ENCODE measurements around the gene LRP1B. TPM values are rescaled to one million over a fixed set of nuclear protein-coding genes. Genes with fewer than 3 reads are reported as not detected.
"Not testable (repeated sequence)": the region's sequence is repeated elsewhere in the genome, so short reads cannot be mapped to it uniquely, and the experiment has no call there.

Gene LRP1B
- total RNA-seq, 2 experiments from 2014 or later: not detected

DNA sequence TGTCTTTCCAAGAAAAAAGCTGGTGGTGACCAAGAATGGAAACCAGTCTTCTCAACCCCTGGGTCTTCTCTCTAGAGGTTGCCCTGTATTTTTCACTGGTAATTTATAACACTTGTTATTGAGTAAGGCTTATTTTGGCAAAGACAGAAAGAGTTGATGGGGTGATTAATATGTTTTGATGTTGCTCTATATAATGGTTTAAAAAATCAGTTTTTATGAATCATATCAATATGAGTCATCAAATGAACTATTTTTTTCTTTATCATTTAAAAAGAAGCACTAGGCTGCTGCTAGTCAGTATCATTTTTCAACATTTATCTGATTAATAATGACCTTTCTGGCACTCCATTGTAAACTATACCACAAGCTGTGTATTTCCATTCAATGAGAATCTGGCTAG, 1142.2 kb downstream of the LRP1B start:
- no peak overlapping the region for H3K4me3 Mint-ChIP-seq
- POLR2A ChIA-PET: no interaction called here
- no peaks in the 10 kb centered on the region for H3K27me3 Mint-ChIP-seq
- DNase-seq (no peak), ATAC-seq (no peak)
- no peaks in the 10 kb centered on the region for H3K4me1 Mint-ChIP-seq
- intact Hi-C loops (cut with DNase I, micrococcal nuclease): no loop called here
- peaks cover 11% of the 10 kb centered on the region for H3K9me3 Mint-ChIP-seq (ENCODE audit: low read depth)
- H3K36me3 Mint-ChIP-seq (ENCODE audit: low read depth): no peaks in the 10 kb centered on the region
- CTCF ChIA-PET: no interaction called here
- H3K27ac Mint-ChIP-seq: no peak overlapping the region

DNA sequence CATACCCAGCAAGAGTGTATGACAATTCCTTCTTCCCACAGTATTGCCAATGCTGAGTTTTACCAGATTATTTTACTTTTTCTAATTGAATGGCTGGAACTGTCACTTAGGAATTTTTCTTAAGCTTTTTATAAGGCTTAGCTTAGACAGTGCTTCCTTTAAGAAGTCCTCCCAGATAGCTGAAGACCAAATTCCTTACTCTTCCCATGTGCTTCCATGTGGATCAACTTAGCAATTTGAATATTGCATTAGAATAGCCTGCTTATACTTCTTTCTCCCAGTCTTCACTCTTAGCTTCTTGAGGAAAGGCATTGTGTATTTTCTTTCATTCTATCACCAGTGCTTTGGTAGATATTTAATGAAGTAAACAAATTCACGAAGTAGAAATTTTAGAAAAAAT, 1144.4 kb downstream of the LRP1B start:
- intact Hi-C loops (cut with DNase I, micrococcal nuclease): no loop called here
- no peaks in the 10 kb centered on the region for H3K27me3 Mint-ChIP-seq
- ATAC-seq: no peak
- ChIA-PET POLR2A (no interaction called here), CTCF (no interaction called here)
- H3K27ac Mint-ChIP-seq: no peak overlapping the region
- H3K36me3 Mint-ChIP-seq (ENCODE audit: low read depth): no peaks in the 10 kb centered on the region
- no peak for DNase-seq
- H3K4me1 Mint-ChIP-seq: no peaks in the 10 kb centered on the region
- H3K4me3 Mint-ChIP-seq: no peak overlapping the region
- peaks cover 8% of the 10 kb centered on the region for H3K9me3 Mint-ChIP-seq (ENCODE audit: low read depth)

- ATAC-seq: no peak
- ChIA-PET POLR2A (no interaction called here), CTCF (no interaction called here)
- Mint-ChIP-seq H3K27me3 (no peaks in the 10 kb centered on the region), H3K4me1 (no peaks in the 10 kb centered on the region), H3K36me3 (ENCODE audit: low read depth) (no peaks in the 10 kb centered on the region), H3K9me3 (ENCODE audit: low read depth) (peaks cover 2% of the 10 kb centered on the region), H3K4me3 (no peak overlapping the region), H3K27ac (no peak overlapping the region)
- DNase-seq: no peak
- intact Hi-C loops (cut with DNase I, micrococcal nuclease): no loop called here
These were observed 1155.6 kb downstream of the LRP1B start for GRCh38 chr2:140975237-140975636.

- H3K4me1 Mint-ChIP-seq: no peaks in the 10 kb centered on the region
- DNase-seq (no peak), ATAC-seq (no peak)
- H3K9me3 Mint-ChIP-seq (ENCODE audit: low read depth): peaks cover 2% of the 10 kb centered on the region
- no peak overlapping the region for H3K4me3 Mint-ChIP-seq
- H3K36me3 Mint-ChIP-seq (ENCODE audit: low read depth): no peaks in the 10 kb centered on the region
- intact Hi-C loops (cut with DNase I, micrococcal nuclease): no loop called here
- ChIA-PET POLR2A (no interaction called here), CTCF (no interaction called here)
- no peak overlapping the region for H3K27ac Mint-ChIP-seq
- H3K27me3 Mint-ChIP-seq: no peaks in the 10 kb centered on the region
These were observed 1158.1 kb downstream of the LRP1B start for GRCh38 chr2:140972724-140973123.

- intact Hi-C loops (cut with DNase I, micrococcal nuclease); H3K4me1 Mint-ChIP-seq; CTCF ChIA-PET; H3K36me3 Mint-ChIP-seq (ENCODE audit: low read depth); ATAC-seq; DNase-seq; H3K9me3 Mint-ChIP-seq (ENCODE audit: low read depth); H3K27me3 Mint-ChIP-seq; H3K27ac Mint-ChIP-seq; H3K4me3 Mint-ChIP-seq: not testable (repeated sequence)
- POLR2A ChIA-PET: interaction anchor here (0.6 kb wide), 1 partner anchor 1139 kb away, joined by 4 read pairs; no protein-coding TSS in a partner anchor
These were observed 1166.5 kb downstream of the LRP1B start for GRCh38 chr2:140964324-140964723.

- peaks cover 3% of the 10 kb centered on the region for H3K9me3 Mint-ChIP-seq (ENCODE audit: low read depth)
- H3K36me3 Mint-ChIP-seq (ENCODE audit: low read depth): no peaks in the 10 kb centered on the region
- DNase-seq (no peak), ATAC-seq (no peak)
- no peaks in the 10 kb centered on the region for H3K27me3 Mint-ChIP-seq
- no peak overlapping the region for H3K27ac Mint-ChIP-seq
- H3K4me3 Mint-ChIP-seq: no peak overlapping the region
- H3K4me1 Mint-ChIP-seq: no peaks in the 10 kb centered on the region
- CTCF ChIA-PET: no interaction called here
- POLR2A ChIA-PET: no interaction called here
- intact Hi-C loops (cut with DNase I, micrococcal nuclease): no loop called here
These were observed 1180.9 kb downstream of the LRP1B start for GRCh38 chr2:140949932-140950331.

DNA sequence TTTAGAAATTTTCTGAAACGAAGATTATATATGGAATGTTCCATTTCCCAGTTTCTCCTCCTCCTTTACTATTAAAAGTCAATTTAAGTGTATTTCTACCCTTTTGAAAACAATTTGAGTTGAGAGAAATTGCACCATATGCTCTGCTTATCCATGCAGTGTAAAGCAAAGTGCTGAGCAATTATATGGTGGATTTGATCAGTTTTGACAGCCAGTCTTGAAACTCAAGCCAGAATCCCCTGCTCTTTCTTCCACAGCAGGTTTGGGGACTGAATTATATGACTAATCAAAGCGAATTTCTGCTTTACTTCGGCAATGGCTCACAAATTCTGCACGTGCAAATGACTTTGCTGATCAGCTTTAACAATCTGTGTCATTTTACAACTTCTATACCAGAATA, 1183.6 kb downstream of the LRP1B start:
- ChIA-PET POLR2A (no interaction called here), CTCF (no interaction called here)
- ATAC-seq: no peak
- H3K9me3 Mint-ChIP-seq (ENCODE audit: low read depth): peaks cover 14% of the 10 kb centered on the region
- H3K27me3 Mint-ChIP-seq: no peaks in the 10 kb centered on the region
- DNase-seq: no peak
- H3K4me1 Mint-ChIP-seq: no peaks in the 10 kb centered on the region
- intact Hi-C loops (cut with DNase I, micrococcal nuclease): no loop called here
- no peaks in the 10 kb centered on the region for H3K36me3 Mint-ChIP-seq (ENCODE audit: low read depth)
- no peak overlapping the region for H3K4me3 Mint-ChIP-seq
- no peak overlapping the region for H3K27ac Mint-ChIP-seq

DNA sequence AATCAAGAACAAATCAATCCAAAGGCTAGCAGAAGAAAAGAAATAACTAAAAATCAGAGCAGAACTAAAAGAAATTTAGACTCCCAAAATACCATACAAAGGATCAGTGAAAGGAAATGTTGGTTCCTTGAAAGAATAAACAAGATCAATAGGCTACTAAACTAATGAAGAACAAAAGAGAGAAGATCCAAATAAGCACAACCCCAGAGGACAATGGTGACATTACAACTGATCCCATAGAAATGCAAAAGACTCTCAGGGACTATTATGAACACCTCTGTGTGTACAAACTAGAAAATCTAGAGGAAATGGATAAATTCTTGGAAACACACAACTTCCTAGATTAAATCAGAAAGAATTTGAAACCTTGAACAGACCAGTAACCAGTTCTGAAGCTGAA, 1186.9 kb downstream of the LRP1B start:
- no peak for ATAC-seq
- intact Hi-C loops (cut with DNase I, micrococcal nuclease): no loop called here
- H3K27me3 Mint-ChIP-seq: no peaks in the 10 kb centered on the region
- no peaks in the 10 kb centered on the region for H3K4me1 Mint-ChIP-seq
- ChIA-PET POLR2A (no interaction called here), CTCF (no interaction called here)
- H3K27ac Mint-ChIP-seq: no peak overlapping the region
- no peak overlapping the region for H3K4me3 Mint-ChIP-seq
- DNase-seq: no peak
- H3K9me3 Mint-ChIP-seq (ENCODE audit: low read depth): peaks cover 20% of the 10 kb centered on the region
- H3K36me3 Mint-ChIP-seq (ENCODE audit: low read depth): no peaks in the 10 kb centered on the region

DNA sequence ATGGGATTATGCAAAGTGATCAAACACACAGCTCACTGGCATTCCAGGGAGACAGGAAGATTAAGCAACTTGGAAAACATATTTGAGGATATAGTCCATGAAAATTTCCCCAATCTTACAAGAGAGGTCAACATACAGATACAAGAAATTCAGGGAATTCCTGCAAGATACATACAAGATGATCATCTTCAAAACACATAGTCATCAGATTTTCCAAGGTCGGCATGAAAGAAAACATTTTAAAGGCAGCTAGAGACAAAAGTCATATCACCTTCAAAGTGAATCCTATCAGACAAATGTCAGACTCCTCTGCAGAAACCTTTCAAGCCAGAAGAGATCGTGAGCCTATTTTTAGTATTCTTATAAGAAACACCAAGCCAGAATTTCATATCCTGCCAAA, 1188.5 kb downstream of the LRP1B start:
- Mint-ChIP-seq H3K4me3 (no peak overlapping the region), H3K36me3 (ENCODE audit: low read depth) (no peaks in the 10 kb centered on the region), H3K4me1 (no peaks in the 10 kb centered on the region), H3K27me3 (no peaks in the 10 kb centered on the region), H3K27ac (no peak overlapping the region), H3K9me3 (ENCODE audit: low read depth) (peaks cover 23% of the 10 kb centered on the region)
- ATAC-seq (no peak), DNase-seq (no peak)
- intact Hi-C loops (cut with DNase I, micrococcal nuclease): no loop called here
- CTCF ChIA-PET: no interaction called here
- POLR2A ChIA-PET: no interaction called here

- Mint-ChIP-seq H3K4me1 (no peaks in the 10 kb centered on the region), H3K4me3 (no peak overlapping the region), H3K9me3 (ENCODE audit: low read depth) (peaks cover 5% of the 10 kb centered on the region), H3K27ac (no peak overlapping the region), H3K27me3 (no peaks in the 10 kb centered on the region), H3K36me3 (ENCODE audit: low read depth) (no peaks in the 10 kb centered on the region)
- ATAC-seq (no peak), DNase-seq (no peak)
- CTCF ChIA-PET: no interaction called here
- intact Hi-C loops (cut with DNase I, micrococcal nuclease): no loop called here
- POLR2A ChIA-PET: no interaction called here
These were observed 1201.0 kb downstream of the LRP1B start for GRCh38 chr2:140929849-140930248.

GRCh38 chr2:140918426-140918825, 1212.4 kb downstream of the LRP1B start:
- no peak for ATAC-seq
- H3K9me3 Mint-ChIP-seq (ENCODE audit: low read depth): peaks cover 13% of the 10 kb centered on the region
- intact Hi-C loops (cut with DNase I, micrococcal nuclease): no loop called here
- H3K4me1 Mint-ChIP-seq: no peaks in the 10 kb centered on the region
- no peaks in the 10 kb centered on the region for H3K27me3 Mint-ChIP-seq
- POLR2A ChIA-PET: no interaction called here
- no peak for DNase-seq
- CTCF ChIA-PET: no interaction called here
- H3K4me3 Mint-ChIP-seq: no peak overlapping the region
- H3K27ac Mint-ChIP-seq: no peak overlapping the region
- H3K36me3 Mint-ChIP-seq (ENCODE audit: low read depth): no peaks in the 10 kb centered on the region

DNA sequence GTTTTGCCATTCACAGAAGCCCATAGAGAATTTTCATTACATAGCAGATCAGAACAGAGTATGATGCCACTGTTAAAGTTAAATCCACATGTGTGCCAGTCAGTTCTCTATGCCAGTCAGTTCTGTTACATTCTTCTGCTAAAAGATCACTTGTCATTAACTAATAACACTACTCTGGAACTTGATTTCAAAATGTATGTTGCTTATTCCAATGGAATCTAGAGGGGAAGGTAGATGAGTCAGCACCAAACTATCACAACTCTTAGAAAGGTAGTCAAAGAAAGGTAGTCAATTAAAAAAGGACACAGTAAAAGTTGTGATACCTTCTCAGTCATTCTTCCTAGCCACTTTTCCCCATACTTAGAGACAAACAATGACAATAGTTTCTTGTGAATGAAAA, 1214.4 kb downstream of the LRP1B start:
- Mint-ChIP-seq H3K9me3 (ENCODE audit: low read depth) (peaks cover 11% of the 10 kb centered on the region), H3K4me1 (no peaks in the 10 kb centered on the region), H3K27ac (no peak overlapping the region), H3K4me3 (no peak overlapping the region), H3K27me3 (no peaks in the 10 kb centered on the region), H3K36me3 (ENCODE audit: low read depth) (no peaks in the 10 kb centered on the region)
- no peak for DNase-seq
- no peak for ATAC-seq
- CTCF ChIA-PET: no interaction called here
- POLR2A ChIA-PET: no interaction called here
- intact Hi-C loops (cut with DNase I, micrococcal nuclease): no loop called here

GRCh38 chr2:140910683-140911082, 1220.1 kb downstream of the LRP1B start:
- Mint-ChIP-seq H3K4me3 (no peak overlapping the region), H3K27me3 (no peaks in the 10 kb centered on the region), H3K27ac (no peak overlapping the region), H3K4me1 (no peaks in the 10 kb centered on the region), H3K36me3 (ENCODE audit: low read depth) (no peaks in the 10 kb centered on the region), H3K9me3 (ENCODE audit: low read depth) (peaks cover 9% of the 10 kb centered on the region)
- DNase-seq: no peak
- intact Hi-C loops (cut with DNase I, micrococcal nuclease): no loop called here
- CTCF ChIA-PET: interaction anchor here (0.6 kb wide), 1 partner anchor 1781 kb away, joined by 3 read pairs; no protein-coding TSS in a partner anchor
- no peak for ATAC-seq
- POLR2A ChIA-PET: no interaction called here
